Immature natural killer cell (primary cell): Measurements from ENCODE around the gene BLACAT1. TPM values are rescaled to one million over a fixed set of nuclear protein-coding genes. Genes with fewer than 3 reads are reported as not detected.
"Not testable (repeated sequence)": the region's sequence is repeated elsewhere in the genome, so short reads cannot be mapped to it uniquely, and the experiment has no call there.

Source experiments
- DNase-seq, 3 donors: peaks; one replicate each; pipeline ENCODE4 v3.0.0; 2022; ENCODE audit warnings: mixed read lengths in 1 of 3
- H3K27ac Mint-ChIP-seq, 6 donors: one replicate each; pipeline ENCODE4 v1.8.0; 2020; ENCODE audit warnings: mixed read lengths in 6 of 6, mild to moderate bottlenecking in 5 of 6, inconsistent platforms in 4 of 6, moderate library complexity in 3 of 6
- H3K27me3 Mint-ChIP-seq, 3 donors: one replicate each; pipeline ENCODE4 v1.8.0; 2020 to 2021; ENCODE audit warnings: low read depth in 3 of 3, mild to moderate bottlenecking in 3 of 3, mixed read lengths in 3 of 3, moderate library complexity in 3 of 3, inconsistent platforms in 1 of 3
- H3K36me3 Mint-ChIP-seq, 3 donors: one replicate each; pipeline ENCODE4 v1.8.0; 2020; ENCODE audit warnings: mixed read lengths in 3 of 3, inconsistent platforms in 2 of 3, mild to moderate bottlenecking in 2 of 3
- H3K4me1 Mint-ChIP-seq, 2 donors: one replicate each; pipeline ENCODE4 v1.8.0; 2020; ENCODE audit warnings: inconsistent platforms in 2 of 2, mild to moderate bottlenecking in 2 of 2, mixed read lengths in 2 of 2, moderate library complexity in 1 of 2
- H3K4me3 Mint-ChIP-seq, 5 donors: one replicate each; pipeline ENCODE4 v1.8.0; 2020; ENCODE audit warnings: mild to moderate bottlenecking in 5 of 5, mixed read lengths in 5 of 5, inconsistent platforms in 3 of 5, moderate library complexity in 3 of 5
- H3K9me3 Mint-ChIP-seq, 6 donors: one replicate each; pipeline ENCODE4 v1.8.0; 2020; ENCODE audit warnings: mild to moderate bottlenecking in 6 of 6, mixed read lengths in 6 of 6, inconsistent platforms in 4 of 6, moderate library complexity in 3 of 6
- polyA plus RNA-seq, 3 donors: library from polyadenylated mRNA; unstranded; fragments of 300-500 nt; fragmentation: Illumina TruSeq; gene quantifications; one replicate each; pipeline ENCODE4 v1.2.3, GENCODE V29; 2021

BLACAT1 gene
- polyA plus RNA-seq, 3 donors from 2014 or later, result not detected

DNA sequence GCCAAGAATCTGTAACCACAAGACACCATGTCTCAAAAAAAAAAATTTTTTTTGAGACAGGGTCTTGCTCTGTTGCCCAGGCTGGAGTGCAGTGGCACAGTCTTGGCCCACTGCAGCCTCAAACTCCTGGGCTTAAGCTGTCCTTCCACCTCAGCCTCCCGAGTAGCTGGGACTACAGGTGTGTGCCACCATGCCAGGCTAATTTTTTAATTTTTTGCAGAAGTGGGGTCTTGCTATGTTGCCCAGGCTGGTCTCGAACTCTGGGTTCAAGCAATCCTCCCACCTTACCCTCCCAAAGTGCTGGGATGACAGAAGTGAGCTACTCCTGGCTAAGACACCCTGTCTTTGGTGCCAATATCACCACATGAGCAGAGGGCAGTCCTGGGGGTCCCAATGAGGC lies 23.1 kb upstream of the BLACAT1 start:
- not testable (repeated sequence) for DNase-seq, H3K36me3 Mint-ChIP-seq, H3K9me3 Mint-ChIP-seq
- Mint-ChIP-seq H3K4me3 (peak overlapping the region in 1 of 5 donors; percentile 26), H3K27me3 (peaks cover 14 to 19% (median 18%) of the 10 kb centered on the region in 3 donors), H3K27ac (peak overlapping the region in 4 of 6 donors; percentile 57 to 87 (median 75)), H3K4me1 (peaks cover 59% of the 10 kb centered on the region in 2 donors)

DNA sequence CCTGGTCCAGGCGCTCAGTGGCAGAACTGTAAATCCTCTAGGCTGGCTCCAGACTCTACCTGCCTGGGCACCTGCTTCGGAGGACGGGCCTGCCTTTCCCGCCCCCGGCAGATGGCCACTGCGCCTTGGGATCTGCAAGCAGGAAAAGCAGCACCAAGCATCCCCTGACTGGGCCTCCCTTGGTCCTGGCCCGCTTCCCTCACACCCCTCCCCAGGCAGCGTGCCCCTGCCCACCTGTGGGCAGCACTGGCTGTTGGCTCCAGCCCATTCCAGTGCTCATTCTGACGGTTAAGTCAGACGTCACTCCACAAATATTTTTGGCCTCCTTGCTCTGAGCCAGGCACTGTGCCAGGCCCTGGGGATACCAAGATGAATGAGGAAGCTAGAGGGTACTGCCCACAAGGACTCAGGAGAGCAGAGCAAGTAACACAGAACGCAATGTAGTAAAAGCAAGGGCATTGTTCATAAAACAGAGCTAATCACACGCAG lies 22.0 kb upstream of the BLACAT1 start:
- Mint-ChIP-seq H3K27ac (peak overlapping the region in 2 of 6 donors; percentile 45 to 55), H3K4me3 (no peak overlapping the region), H3K36me3 (peaks cover 0 to 5% (median 0%) of the 10 kb centered on the region in 3 donors), H3K27me3 (peaks cover 17 to 24% (median 22%) of the 10 kb centered on the region in 3 donors), H3K9me3 (peaks cover 0 to 2% (median 0%) of the 10 kb centered on the region in 6 donors), H3K4me1 (peaks cover 47 to 54% of the 10 kb centered on the region in 2 donors)
- DNase-seq, result no peak

DNA sequence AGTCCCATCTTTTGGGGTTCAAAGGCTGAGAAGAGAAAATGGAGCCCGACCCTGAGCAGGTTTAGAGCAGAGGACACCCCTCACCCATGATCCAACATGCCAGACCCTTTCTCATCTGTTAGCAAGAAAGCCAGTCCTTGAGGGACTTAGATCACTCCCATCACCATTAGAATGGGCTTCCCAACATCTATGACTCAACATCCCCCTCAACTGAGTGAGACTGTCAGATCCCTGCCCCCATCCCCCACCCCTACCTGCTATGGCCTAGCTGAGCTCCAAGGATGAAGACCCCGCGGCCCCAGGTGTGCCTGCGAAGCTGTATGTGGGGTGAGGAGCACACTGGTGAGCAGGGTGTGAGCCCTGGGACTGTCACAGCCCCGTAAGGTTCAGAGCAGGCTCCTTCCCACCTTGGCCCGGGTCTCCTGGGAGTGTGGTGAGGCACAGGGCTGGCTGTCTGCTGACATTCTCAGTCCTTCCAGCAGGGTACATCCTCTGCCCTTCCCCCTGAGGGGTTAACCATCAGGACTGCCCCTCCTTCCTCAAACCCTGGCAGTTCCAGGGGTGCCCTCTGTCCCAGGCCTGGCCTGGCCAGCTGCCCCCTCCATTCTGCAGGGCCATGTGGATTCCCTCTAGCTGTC lies 21.4 kb upstream of the BLACAT1 start:
- H3K4me1 Mint-ChIP-seq, result peaks cover 44 to 54% of the 10 kb centered on the region in 2 donors
- H3K27me3 Mint-ChIP-seq, result peaks cover 17 to 24% (median 23%) of the 10 kb centered on the region in 3 donors
- peaks cover 0 to 5% (median 0%) of the 10 kb centered on the region in 3 donors for H3K36me3 Mint-ChIP-seq
- no peak for DNase-seq
- peak overlapping the region in 2 of 6 donors; percentile 14 to 60 for H3K27ac Mint-ChIP-seq
- no peak overlapping the region for H3K4me3 Mint-ChIP-seq
- peaks cover 0 to 2% (median 0%) of the 10 kb centered on the region in 6 donors for H3K9me3 Mint-ChIP-seq

DNA sequence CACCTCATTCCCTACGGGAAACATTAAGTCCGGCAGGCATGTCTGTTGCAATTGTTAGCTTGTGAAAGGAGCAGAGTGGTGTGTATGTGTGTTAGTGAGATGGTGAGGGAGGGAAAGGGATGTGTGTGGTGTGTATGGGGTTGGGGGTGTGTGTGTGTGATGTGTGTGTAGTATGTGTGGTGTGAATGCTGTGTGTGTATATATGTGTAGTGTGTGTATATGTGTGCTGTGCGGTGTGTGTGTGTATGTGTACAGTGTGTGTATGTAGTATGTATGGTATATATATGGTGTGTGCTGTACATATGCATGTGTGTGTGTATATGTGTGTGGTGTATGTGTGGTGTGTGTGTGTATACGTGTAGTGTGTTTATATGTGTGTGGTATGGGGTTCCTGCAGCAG lies 20.8 kb upstream of the BLACAT1 start:
- H3K27ac Mint-ChIP-seq, result peak overlapping the region in 4 of 6 donors; percentile 7 to 80 (median 37)
- peaks cover 0 to 5% (median 0%) of the 10 kb centered on the region in 3 donors for H3K36me3 Mint-ChIP-seq
- DNase-seq, result no peak
- peaks cover 17 to 27% (median 23%) of the 10 kb centered on the region in 3 donors for H3K27me3 Mint-ChIP-seq
- peaks cover 38 to 49% of the 10 kb centered on the region in 2 donors for H3K4me1 Mint-ChIP-seq
- H3K9me3 Mint-ChIP-seq, result peaks cover 0 to 2% (median 0%) of the 10 kb centered on the region in 6 donors
- peak overlapping the region in 2 of 5 donors; percentile 9 to 15 for H3K4me3 Mint-ChIP-seq

DNA sequence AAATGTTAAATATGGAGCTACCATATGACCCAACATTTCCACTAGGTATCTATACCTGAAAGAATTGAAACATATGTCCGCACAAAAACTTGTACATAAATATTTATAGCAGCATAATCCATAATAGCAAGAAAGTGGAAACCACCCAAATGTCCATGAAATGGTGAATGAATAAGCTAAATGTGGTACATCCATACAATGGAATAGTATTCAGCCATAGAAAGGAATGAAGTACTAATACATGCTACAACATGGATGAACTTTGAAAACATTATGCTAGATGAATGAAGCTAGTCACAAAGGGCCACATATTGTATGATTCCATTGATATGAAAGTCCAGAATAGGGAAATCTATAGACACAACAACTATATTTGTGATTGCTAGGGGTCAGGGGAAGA lies 20.0 kb upstream of the BLACAT1 start:
- Mint-ChIP-seq H3K4me1 (peaks cover 31 to 41% of the 10 kb centered on the region in 2 donors), H3K27ac (no peak overlapping the region), H3K36me3 (peaks cover 0 to 5% (median 0%) of the 10 kb centered on the region in 3 donors), H3K4me3 (no peak overlapping the region), H3K27me3 (peaks cover 13 to 29% (median 19%) of the 10 kb centered on the region in 3 donors), H3K9me3 (peaks cover 0 to 2% (median 0%) of the 10 kb centered on the region in 6 donors)
- no peak for DNase-seq

DNA sequence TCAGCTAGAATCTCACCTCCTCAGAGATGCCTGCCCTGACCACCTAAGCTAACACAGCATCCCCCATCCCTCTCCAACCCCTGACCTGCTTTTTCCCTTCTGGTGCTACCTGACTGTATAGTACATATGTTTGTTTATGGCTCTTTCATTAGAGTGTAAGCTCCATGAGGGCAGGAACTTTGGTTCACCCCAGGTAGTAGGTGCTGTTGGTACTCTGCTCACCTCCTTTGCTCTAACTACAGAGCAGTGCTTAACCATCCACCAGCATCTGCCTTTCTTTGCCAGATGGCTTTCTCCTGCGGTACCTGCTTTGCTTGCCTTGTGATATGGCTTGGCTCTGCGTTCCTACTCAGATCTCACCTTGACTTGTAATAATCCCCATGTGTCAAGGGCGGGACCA lies 18.7 kb upstream of the BLACAT1 start:
- H3K4me3 Mint-ChIP-seq, result no peak overlapping the region
- peaks cover 6 to 19% (median 11%) of the 10 kb centered on the region in 3 donors for H3K27me3 Mint-ChIP-seq
- H3K9me3 Mint-ChIP-seq, result peaks cover 0 to 2% (median 0%) of the 10 kb centered on the region in 6 donors
- peaks cover 0 to 5% (median 0%) of the 10 kb centered on the region in 3 donors for H3K36me3 Mint-ChIP-seq
- peaks cover 18 to 28% of the 10 kb centered on the region in 2 donors for H3K4me1 Mint-ChIP-seq
- no peak for DNase-seq
- peak overlapping the region in 1 of 6 donors; percentile 74 for H3K27ac Mint-ChIP-seq

DNA sequence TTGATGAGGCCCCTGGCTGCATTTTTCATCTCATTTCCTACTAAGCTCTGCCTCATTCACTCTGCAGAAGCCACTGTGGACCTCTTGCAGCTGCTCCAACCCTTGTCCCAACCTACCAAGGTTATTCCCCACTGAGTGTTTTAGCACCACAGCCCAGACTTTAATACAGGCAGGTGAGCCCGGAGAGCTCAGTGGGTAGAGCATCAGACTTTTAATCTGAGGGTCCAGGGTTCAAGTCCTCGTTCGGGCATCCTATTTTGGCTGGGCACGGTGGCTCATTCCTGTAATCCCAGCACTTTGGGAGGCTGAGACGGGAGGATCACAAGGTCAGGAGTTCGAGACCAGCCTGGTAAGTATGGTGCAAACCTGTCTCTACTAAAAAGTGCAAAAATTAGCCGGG lies 18.1 kb upstream of the BLACAT1 start:
- peaks cover 6 to 19% (median 11%) of the 10 kb centered on the region in 3 donors for H3K27me3 Mint-ChIP-seq
- H3K4me1 Mint-ChIP-seq, result peaks cover 14 to 24% of the 10 kb centered on the region in 2 donors
- peaks cover 0 to 2% (median 0%) of the 10 kb centered on the region in 6 donors for H3K9me3 Mint-ChIP-seq
- H3K27ac Mint-ChIP-seq, result no peak overlapping the region
- no peak for DNase-seq
- H3K4me3 Mint-ChIP-seq, result no peak overlapping the region
- H3K36me3 Mint-ChIP-seq, result peaks cover 0 to 5% (median 0%) of the 10 kb centered on the region in 3 donors

DNA sequence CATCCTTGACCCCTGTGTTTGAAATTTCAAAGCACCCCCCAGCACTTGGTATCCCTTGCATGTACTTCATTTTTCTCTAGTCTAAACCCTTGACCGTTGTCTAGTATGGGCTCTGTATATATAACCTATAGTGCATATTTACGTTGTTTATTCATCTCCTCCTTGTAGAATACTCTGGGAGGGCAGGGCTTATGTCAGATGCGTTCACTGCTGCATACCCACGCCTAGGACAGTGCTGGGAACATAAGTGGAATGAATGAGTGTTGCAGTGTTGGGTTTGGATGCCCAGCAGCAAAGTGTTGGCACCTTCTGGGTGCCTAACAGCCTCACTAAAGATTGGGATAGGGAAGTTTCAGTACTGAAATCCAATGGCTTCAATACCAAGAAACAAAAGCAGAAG lies 17.6 kb upstream of the BLACAT1 start:
- H3K27me3 Mint-ChIP-seq, result peaks cover 6 to 19% (median 11%) of the 10 kb centered on the region in 3 donors
- H3K9me3 Mint-ChIP-seq, result peaks cover 0 to 2% (median 0%) of the 10 kb centered on the region in 6 donors
- DNase-seq, result no peak
- H3K36me3 Mint-ChIP-seq, result peaks cover 0 to 5% (median 0%) of the 10 kb centered on the region in 3 donors
- no peak overlapping the region for H3K4me3 Mint-ChIP-seq
- peaks cover 12 to 24% of the 10 kb centered on the region in 2 donors for H3K4me1 Mint-ChIP-seq
- no peak overlapping the region for H3K27ac Mint-ChIP-seq

DNA sequence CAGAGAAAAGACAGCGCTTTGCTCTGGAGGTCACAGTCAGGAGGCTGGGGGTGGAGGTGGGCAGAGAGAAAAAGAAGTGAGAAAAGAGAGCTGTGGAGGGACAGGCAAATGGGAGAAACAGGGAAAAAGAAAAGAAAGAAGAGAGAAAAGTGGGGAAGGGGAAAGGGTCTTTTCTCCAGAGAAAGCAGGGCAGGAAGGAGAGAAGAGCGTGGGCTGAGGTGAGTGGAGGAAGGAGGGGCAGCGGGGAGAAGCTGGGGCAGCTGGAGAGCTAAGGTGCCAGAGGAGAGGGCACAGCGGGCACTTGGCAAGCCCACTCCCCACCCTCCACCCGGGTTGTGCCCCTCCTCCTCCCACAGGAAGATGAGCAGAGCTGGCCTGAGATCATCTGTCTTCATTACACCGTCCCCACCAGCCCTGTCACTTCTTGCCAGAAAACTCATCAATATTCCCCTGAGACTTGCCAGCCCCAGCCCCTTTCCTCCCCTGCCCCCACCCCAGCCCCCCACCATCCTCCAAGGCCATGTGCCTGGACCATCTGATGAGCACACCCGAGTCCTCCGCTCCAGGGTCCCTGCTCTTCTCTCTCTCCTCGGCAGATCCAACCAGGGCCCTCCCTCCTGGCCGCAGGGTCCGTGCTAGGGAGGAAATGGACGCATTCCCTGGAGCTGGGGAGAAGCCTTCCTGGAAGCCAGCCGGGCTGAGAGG lies 17.0 kb upstream of the BLACAT1 start:
- H3K9me3 Mint-ChIP-seq, result peaks cover 0 to 2% (median 0%) of the 10 kb centered on the region in 6 donors
- DNase-seq, result no peak
- peaks cover 0 to 5% (median 0%) of the 10 kb centered on the region in 3 donors for H3K36me3 Mint-ChIP-seq
- no peak overlapping the region for H3K4me3 Mint-ChIP-seq
- peak overlapping the region in 1 of 6 donors; percentile 7 for H3K27ac Mint-ChIP-seq
- H3K27me3 Mint-ChIP-seq, result peaks cover 9 to 20% (median 15%) of the 10 kb centered on the region in 3 donors
- H3K4me1 Mint-ChIP-seq, result peaks cover 8 to 20% of the 10 kb centered on the region in 2 donors

DNA sequence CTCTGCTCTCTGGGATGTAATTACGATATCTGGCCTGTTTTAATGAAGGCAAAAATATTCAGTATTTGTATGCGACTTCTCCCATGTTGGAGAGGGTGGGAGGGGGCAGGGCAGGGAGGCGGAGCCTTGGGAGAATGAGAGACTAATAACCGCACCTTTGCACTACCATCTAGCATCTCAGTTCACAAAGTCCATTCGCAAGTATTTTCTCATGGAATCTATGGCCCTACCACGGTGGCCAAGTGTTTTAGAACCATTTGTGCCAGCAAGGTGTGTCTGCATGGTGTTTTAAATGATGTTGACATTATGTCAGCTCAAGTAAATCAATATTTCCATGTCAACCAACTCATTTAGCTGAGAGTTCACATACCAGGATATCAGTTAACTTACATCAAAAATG lies 14.3 kb upstream of the BLACAT1 start:
- no peak overlapping the region for H3K4me3 Mint-ChIP-seq
- no peak overlapping the region for H3K27ac Mint-ChIP-seq

DNA sequence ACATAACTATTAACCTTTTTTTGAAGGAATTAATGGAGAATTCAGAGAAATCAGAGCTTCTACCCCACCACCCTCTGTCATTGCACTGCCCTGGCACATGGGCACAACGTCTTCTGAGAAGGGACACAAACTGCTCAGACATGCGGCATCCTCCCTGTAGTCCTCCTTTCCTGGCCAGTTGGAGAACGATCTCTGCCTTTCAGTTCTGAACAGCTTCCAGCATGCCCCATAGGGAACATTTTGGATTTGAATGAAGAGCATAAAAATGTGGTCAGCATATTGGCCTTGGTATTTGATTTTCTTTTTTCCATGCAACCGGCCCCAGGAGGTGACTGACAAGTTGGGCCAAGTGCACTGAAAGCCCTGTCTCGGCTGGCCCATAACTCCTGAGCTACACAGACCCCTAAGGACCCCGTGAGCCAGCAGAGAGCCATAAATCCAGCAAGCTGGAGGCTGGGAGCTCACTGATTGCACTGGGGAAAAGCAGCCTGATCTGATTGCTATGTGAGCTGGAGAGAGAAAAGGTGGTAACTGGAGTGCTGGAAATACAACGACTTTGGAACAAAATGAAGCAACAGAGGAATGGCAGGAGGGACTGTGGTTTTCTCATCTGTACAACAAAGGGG lies 10.9 kb upstream of the BLACAT1 start:
- H3K27ac Mint-ChIP-seq, result no peak overlapping the region
- peaks cover 0 to 2% (median 0%) of the 10 kb centered on the region in 6 donors for H3K9me3 Mint-ChIP-seq
- no peaks in the 10 kb centered on the region for H3K36me3 Mint-ChIP-seq
- H3K4me1 Mint-ChIP-seq, result no peaks in the 10 kb centered on the region
- no peak for DNase-seq
- H3K4me3 Mint-ChIP-seq, result no peak overlapping the region
- H3K27me3 Mint-ChIP-seq, result peaks cover 4 to 8% (median 8%) of the 10 kb centered on the region in 3 donors

More for the DNA sequence above, 14.3 kb upstream of the BLACAT1 start:
- H3K4me1 Mint-ChIP-seq, result peaks cover 3 to 13% of the 10 kb centered on the region in 2 donors
- peaks cover 8 to 21% (median 18%) of the 10 kb centered on the region in 3 donors for H3K27me3 Mint-ChIP-seq
- H3K36me3 Mint-ChIP-seq, result peaks cover 0 to 5% (median 0%) of the 10 kb centered on the region in 3 donors
- no peak for DNase-seq
- peaks cover 0 to 2% (median 0%) of the 10 kb centered on the region in 6 donors for H3K9me3 Mint-ChIP-seq

DNA sequence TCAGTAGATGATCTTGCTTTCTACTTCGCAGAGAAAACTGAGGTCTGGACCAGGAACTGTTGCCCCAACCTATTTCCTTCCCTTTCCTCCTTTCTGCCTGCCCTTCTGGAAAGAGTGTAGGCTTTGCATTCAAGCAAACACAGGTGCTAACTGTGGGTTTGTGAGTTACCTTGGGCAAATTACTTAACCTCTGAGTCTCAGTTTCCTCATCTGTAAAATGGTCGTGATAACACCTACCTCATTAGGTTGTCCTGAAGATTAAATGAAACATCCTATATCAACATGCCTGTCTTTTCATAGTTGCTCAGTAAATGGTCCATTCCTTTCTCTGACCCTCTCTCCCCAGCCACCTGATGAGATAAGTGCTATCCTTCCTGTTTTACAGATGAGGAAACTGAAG lies 9.5 kb upstream of the BLACAT1 start:
- Mint-ChIP-seq H3K27me3 (peaks cover 4 to 8% (median 6%) of the 10 kb centered on the region in 3 donors), H3K36me3 (no peaks in the 10 kb centered on the region), H3K4me1 (no peaks in the 10 kb centered on the region), H3K9me3 (peaks cover 0 to 4% (median 0%) of the 10 kb centered on the region in 6 donors), H3K4me3 (no peak overlapping the region), H3K27ac (no peak overlapping the region)
- no peak for DNase-seq

DNA sequence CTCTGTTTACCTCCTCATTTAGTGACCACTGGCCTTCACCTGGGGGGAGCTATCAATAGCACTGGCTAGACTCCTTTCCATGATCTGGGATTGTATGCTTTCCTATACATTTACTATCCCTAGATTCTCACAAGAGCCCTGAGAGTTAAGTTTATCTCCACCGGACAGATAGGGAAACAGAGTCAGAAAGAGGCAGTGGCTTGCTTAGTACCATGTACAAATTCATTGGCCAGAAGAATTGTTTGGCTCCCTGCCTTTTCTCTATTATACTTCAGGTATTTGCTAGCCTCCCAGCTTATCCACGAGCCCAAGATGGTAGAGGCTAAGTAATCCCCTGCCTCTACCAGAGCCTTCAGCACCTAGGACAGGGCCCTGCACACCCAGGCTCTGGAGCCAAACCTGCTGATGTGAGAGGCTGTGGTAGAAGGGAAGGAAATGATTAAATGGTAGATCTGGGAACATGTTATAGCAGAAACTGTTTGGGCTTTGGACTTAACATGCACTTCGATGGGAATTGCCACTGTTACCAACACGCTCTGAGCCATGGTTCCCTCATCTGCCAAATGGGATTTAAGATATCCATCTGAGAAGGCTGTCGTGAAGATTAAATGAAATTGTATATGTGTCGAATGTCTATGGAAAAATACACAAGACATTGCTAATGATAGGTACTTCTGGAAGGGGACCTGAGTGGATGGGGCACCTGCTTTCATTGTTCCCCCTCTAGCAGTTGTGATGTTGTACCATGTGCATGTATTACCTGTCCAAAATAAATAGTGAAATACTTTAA lies 3.1 kb upstream of the BLACAT1 start:
- Mint-ChIP-seq H3K9me3 (peaks cover 0 to 2% (median 0%) of the 10 kb centered on the region in 6 donors), H3K36me3 (no peaks in the 10 kb centered on the region), H3K4me1 (peaks cover 17 to 27% of the 10 kb centered on the region in 2 donors), H3K27ac (no peak overlapping the region), H3K4me3 (peak overlapping the region in 1 of 5 donors; percentile 47), H3K27me3 (peaks cover 15 to 31% (median 28%) of the 10 kb centered on the region in 3 donors)
- DNase-seq, result peak in 1 of 3 donors; percentile 19
